ENCODE measurements around the gene PLEKHA8.

PLEKHA8 gene

GRCh38 chr7:30148426-30148825 lies 120.2 kb downstream of the PLEKHA8 start:
- DNase-seq, result no peak

GRCh38 chr7:30148951-30149459 lies 120.8 kb downstream of the PLEKHA8 start:
- DNase-seq, result peak; percentile 17

- DNase-seq, result no peak
Measured at GRCh38 chr7:30149640-30150272, 121.5 kb downstream of the PLEKHA8 start.

GRCh38 chr7:30150711-30151110 lies 122.5 kb downstream of the PLEKHA8 start:
- DNase-seq, result no peak

- DNase-seq, result no peak
Measured at GRCh38 chr7:30154111-30154587, 125.9 kb downstream of the PLEKHA8 start.

GRCh38 chr7:30155481-30155880 lies 127.3 kb downstream of the PLEKHA8 start:
- DNase-seq, result no peak

GRCh38 chr7:30157204-30157603 lies 129.0 kb downstream of the PLEKHA8 start:
- DNase-seq, result peak; percentile 34

GRCh38 chr7:30159163-30159562 lies 131.0 kb downstream of the PLEKHA8 start:
- no peak for DNase-seq

GRCh38 chr7:30159698-30160143 lies 131.5 kb downstream of the PLEKHA8 start:
- no peak for DNase-seq

- no peak for DNase-seq
Measured at GRCh38 chr7:30160329-30160728, 132.1 kb downstream of the PLEKHA8 start.

- no peak for DNase-seq
Measured at GRCh38 chr7:30162133-30162532, 133.9 kb downstream of the PLEKHA8 start.

GRCh38 chr7:30162622-30163124 lies 134.5 kb downstream of the PLEKHA8 start:
- peak; percentile 25 for DNase-seq

- DNase-seq, result peak; percentile 29
Measured at GRCh38 chr7:30163231-30163894, 135.2 kb downstream of the PLEKHA8 start.

GRCh38 chr7:30164567-30164966 lies 136.4 kb downstream of the PLEKHA8 start:
- no peak for DNase-seq

GRCh38 chr7:30165590-30165989 lies 137.4 kb downstream of the PLEKHA8 start:
- no peak for DNase-seq

- no peak for DNase-seq
Measured at GRCh38 chr7:30166155-30166840, 138.1 kb downstream of the PLEKHA8 start.

- DNase-seq, result no peak
Measured at GRCh38 chr7:30166841-30167235, 138.6 kb downstream of the PLEKHA8 start.

GRCh38 chr7:30167901-30168300 lies 139.7 kb downstream of the PLEKHA8 start:
- no peak for DNase-seq

GRCh38 chr7:30168835-30169573 lies 140.8 kb downstream of the PLEKHA8 start:
- DNase-seq, result no peak

GRCh38 chr7:30169579-30169978 lies 141.4 kb downstream of the PLEKHA8 start:
- no peak for DNase-seq

- no peak for DNase-seq
Measured at GRCh38 chr7:30170476-30171205, 142.4 kb downstream of the PLEKHA8 start.
